ENCODE results near the gene NRXN3.

Gene NRXN3

DNA sequence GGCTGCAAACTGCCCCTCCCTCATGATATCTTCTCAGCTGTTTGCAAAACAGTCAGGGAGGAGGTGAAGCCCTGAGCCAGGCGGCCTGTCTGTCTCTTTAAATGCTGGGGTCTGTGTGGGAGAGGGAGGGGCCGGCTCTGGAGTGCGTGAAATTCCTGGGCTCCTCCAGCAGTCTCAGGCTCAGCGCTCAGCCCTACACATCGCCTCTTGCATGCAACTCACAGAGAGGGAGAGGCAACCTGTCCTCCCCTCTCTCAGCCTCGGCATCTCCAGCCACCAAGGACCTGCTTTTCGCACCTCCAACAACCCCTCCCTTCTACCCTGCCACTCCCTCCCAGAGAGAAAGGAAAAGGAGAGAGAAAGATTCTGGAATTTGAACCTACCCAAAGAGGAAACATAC, at the start of gene NRXN3:
Gene NRXN3, plus strand, starts transcription at position 171 of the 400 bp plus-strand sequence. CDS start 72,721 bp downstream, outside the sequence.
- H3K9ac ChIP-seq (ENCODE audit: low read length): no peak within 1 kb of the TSS
- H3K9me3 ChIP-seq (ENCODE audit: insufficient read depth, low read length): no peaks in the 10 kb centered on the region
- no peaks in the 10 kb centered on the region for H4K20me1 ChIP-seq (ENCODE audit: low read depth, low read length)
- no peak within 1 kb of the TSS for H3K4me2 ChIP-seq (ENCODE audit: low read depth, low read length, poor library complexity, severe bottlenecking)
- H3K27ac ChIP-seq (ENCODE audit: low read depth, low read length): no peak within 1 kb of the TSS
- H3K79me2 ChIP-seq (ENCODE audit: insufficient read depth, low read length): no peaks in the 10 kb centered on the region
- H2AFZ ChIP-seq (ENCODE audit: low read depth, low read length, severe bottlenecking): no peak within 1 kb of the TSS
- no peaks in the 10 kb centered on the region for H3K9me2 ChIP-seq (replicated peaks; ENCODE audit: insufficient read depth, low read length)
- no peak within 1 kb of the TSS for H3K4me3 ChIP-seq (ENCODE audit: insufficient read depth, low read length, poor library complexity, severe bottlenecking)
- no peaks in the 10 kb centered on the region for H3K36me3 ChIP-seq (ENCODE audit: low read length)
- TF ChIP-seq, protein P1, sequence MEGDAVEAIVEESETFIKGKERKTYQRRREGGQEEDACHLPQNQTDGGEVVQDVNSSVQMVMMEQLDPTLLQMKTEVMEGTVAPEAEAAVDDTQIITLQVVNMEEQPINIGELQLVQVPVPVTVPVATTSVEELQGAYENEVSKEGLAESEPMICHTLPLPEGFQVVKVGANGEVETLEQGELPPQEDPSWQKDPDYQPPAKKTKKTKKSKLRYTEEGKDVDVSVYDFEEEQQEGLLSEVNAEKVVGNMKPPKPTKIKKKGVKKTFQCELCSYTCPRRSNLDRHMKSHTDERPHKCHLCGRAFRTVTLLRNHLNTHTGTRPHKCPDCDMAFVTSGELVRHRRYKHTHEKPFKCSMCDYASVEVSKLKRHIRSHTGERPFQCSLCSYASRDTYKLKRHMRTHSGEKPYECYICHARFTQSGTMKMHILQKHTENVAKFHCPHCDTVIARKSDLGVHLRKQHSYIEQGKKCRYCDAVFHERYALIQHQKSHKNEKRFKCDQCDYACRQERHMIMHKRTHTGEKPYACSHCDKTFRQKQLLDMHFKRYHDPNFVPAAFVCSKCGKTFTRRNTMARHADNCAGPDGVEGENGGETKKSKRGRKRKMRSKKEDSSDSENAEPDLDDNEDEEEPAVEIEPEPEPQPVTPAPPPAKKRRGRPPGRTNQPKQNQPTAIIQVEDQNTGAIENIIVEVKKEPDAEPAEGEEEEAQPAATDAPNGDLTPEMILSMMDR (IDR thresholded peaks at IDR 0.05; ENCODE audit: insufficient read depth, low read length, poor library complexity, severe bottlenecking): no peak
- no peak for TF ChIP-seq EZH2phosphoT487 (conservative IDR thresholded peaks at IDR 0.05; ENCODE audit: low read length)
- no peaks in the 10 kb centered on the region for H3K27me3 ChIP-seq (ENCODE audit: low read length)
- H3F3A ChIP-seq (ENCODE audit: insufficient read depth): no peaks in the 10 kb centered on the region

DNA sequence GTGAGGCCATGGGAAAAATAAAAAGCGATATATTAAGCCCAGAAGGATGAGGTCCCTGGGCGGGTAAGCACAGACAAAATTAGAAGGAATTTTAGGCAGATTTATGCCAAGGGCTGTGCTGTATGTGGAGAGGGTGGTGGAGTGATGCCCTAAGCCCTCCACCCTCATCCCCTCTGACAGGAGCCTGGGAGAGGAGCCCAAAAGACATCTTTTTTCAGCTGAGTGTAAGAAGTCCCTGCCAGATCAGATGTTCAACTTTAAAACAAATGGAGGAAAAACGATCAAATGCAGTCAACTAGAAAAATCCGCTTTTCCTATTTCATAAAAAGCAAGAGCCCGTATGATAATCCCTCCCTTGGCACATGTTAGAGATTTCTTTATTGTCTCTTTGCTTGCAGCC, 47.7 kb upstream of the NRXN3 start:
- no peaks in the 10 kb centered on the region for H3K36me3 ChIP-seq (ENCODE audit: low read length)
- H3F3A ChIP-seq (ENCODE audit: insufficient read depth): no peaks in the 10 kb centered on the region
- no peak overlapping the region for H3K9ac ChIP-seq (ENCODE audit: low read length)
- no peak overlapping the region for H3K27ac ChIP-seq (ENCODE audit: low read depth, low read length)
- no peaks in the 10 kb centered on the region for H4K20me1 ChIP-seq (ENCODE audit: low read depth, low read length)
- H3K4me3 ChIP-seq (ENCODE audit: insufficient read depth, low read length, poor library complexity, severe bottlenecking): no peak overlapping the region
- H3K79me2 ChIP-seq (ENCODE audit: insufficient read depth, low read length): no peaks in the 10 kb centered on the region
- no peaks in the 10 kb centered on the region for H3K9me2 ChIP-seq (replicated peaks; ENCODE audit: insufficient read depth, low read length)
- H3K4me2 ChIP-seq (ENCODE audit: low read depth, low read length, poor library complexity, severe bottlenecking): no peak overlapping the region
- H3K27me3 ChIP-seq (ENCODE audit: low read length): no peaks in the 10 kb centered on the region
- no peaks in the 10 kb centered on the region for H3K9me3 ChIP-seq (ENCODE audit: insufficient read depth, low read length)
- TF ChIP-seq, protein P1 (IDR thresholded peaks at IDR 0.05; ENCODE audit: insufficient read depth, low read length, poor library complexity, severe bottlenecking): no peak
- no peak for TF ChIP-seq EZH2phosphoT487 (conservative IDR thresholded peaks at IDR 0.05; ENCODE audit: low read length)
- no peak overlapping the region for H2AFZ ChIP-seq (ENCODE audit: low read depth, low read length, severe bottlenecking)

DNA sequence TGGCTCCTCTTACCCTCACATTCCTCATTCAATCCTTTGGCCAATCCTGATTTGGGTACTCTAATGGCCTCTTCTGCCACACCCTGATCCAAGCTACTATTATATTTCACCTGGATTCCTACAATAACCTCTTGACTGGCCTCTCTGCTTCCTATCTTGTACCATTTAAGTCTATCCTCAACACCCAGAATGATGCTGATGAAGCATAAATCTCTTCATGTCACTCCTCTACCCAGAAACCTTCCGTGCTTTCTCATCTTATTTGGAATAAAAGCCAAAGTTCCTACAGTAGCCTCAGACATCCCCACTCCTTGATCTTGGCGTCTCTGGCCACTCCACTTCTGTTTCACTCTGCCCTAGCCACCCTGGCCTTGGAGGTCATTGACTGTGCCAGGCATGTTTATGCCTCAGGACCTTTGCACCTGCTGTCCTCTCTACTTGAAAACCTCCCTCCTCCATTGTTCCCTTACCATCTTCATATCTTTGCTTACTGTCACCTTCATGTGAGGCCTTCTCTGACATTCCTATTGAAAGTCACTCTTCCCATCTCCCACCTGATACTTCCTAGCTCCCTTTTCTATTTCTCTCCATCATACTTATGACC, 46.4 kb upstream of the NRXN3 start:
- H3K4me3 ChIP-seq (ENCODE audit: insufficient read depth, low read length, poor library complexity, severe bottlenecking): no peak overlapping the region
- no peak overlapping the region for H3K27ac ChIP-seq (ENCODE audit: low read depth, low read length)
- H4K20me1 ChIP-seq (ENCODE audit: low read depth, low read length): no peaks in the 10 kb centered on the region
- H2AFZ ChIP-seq (ENCODE audit: low read depth, low read length, severe bottlenecking): no peak overlapping the region
- no peak overlapping the region for H3K4me2 ChIP-seq (ENCODE audit: low read depth, low read length, poor library complexity, severe bottlenecking)
- no peak overlapping the region for H3K9ac ChIP-seq (ENCODE audit: low read length)
- TF ChIP-seq EZH2phosphoT487 (conservative IDR thresholded peaks at IDR 0.05; ENCODE audit: low read length): no peak
- TF ChIP-seq, protein P1 (IDR thresholded peaks at IDR 0.05; ENCODE audit: insufficient read depth, low read length, poor library complexity, severe bottlenecking): no peak
- H3K79me2 ChIP-seq (ENCODE audit: insufficient read depth, low read length): no peaks in the 10 kb centered on the region
- no peaks in the 10 kb centered on the region for H3K36me3 ChIP-seq (ENCODE audit: low read length)
- H3K9me3 ChIP-seq (ENCODE audit: insufficient read depth, low read length): no peaks in the 10 kb centered on the region
- H3F3A ChIP-seq (ENCODE audit: insufficient read depth): no peaks in the 10 kb centered on the region
- H3K9me2 ChIP-seq (replicated peaks; ENCODE audit: insufficient read depth, low read length): no peaks in the 10 kb centered on the region
- no peaks in the 10 kb centered on the region for H3K27me3 ChIP-seq (ENCODE audit: low read length)
